GM21619 (cell line): Measurements from ENCODE around the gene EFCAB13.
A peak's percentile ranks its signal among the peaks of the same experiment; 100 is the strongest.

Experiments used
- ATAC-seq: cut with Tn5 transposase; IDR thresholded peaks from one replicate; pipeline ENCODE4 v1.9.1; 2021; ENCODE audit not compliant: unreplicated experiment

Gene EFCAB13, protein sequence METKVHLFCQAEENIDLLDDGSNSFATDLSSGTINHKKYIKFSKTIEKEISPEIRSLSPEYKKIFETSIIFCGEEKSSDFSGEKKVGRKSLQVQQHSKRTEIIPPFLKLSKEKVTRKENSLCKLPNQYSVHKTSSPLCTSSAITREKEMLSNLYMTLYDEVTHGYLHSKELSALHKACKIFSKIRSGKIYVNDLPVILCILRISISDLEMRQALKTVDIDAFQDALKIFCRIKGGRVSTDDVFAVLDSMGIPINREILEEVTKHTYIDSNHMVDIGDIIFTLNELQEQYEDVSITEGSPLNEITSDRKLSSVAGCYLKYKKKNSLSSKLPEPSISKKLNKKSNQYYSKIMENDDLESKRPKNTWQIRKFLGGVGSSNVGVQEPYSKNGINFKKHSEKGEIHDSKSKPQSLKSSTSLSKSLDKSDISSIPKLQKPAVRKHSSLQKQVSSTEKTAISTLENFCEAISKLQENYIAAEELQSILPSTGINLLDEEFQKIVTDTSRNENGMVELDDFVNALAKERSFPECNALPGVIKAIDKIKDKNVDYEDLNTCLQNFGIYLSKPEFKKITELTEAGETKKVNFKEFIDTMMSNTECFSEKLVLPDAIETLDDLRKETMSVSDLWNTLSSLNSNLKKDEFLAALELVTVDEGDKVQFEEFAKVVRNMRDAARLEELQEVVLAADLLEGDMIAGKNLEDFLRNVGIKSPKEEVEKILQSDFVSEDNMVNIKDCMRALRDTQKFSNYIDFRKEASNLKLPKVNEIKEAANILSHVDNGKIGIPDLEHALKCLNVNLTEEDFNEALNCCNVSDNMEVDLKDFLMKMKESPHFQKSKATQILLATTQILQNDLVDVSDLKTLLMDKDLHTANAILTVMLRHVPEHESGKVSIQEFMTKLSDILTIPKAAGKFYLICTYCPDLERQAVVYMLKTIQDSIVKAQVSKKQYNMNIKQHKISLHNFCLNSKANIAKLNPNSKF

DNA sequence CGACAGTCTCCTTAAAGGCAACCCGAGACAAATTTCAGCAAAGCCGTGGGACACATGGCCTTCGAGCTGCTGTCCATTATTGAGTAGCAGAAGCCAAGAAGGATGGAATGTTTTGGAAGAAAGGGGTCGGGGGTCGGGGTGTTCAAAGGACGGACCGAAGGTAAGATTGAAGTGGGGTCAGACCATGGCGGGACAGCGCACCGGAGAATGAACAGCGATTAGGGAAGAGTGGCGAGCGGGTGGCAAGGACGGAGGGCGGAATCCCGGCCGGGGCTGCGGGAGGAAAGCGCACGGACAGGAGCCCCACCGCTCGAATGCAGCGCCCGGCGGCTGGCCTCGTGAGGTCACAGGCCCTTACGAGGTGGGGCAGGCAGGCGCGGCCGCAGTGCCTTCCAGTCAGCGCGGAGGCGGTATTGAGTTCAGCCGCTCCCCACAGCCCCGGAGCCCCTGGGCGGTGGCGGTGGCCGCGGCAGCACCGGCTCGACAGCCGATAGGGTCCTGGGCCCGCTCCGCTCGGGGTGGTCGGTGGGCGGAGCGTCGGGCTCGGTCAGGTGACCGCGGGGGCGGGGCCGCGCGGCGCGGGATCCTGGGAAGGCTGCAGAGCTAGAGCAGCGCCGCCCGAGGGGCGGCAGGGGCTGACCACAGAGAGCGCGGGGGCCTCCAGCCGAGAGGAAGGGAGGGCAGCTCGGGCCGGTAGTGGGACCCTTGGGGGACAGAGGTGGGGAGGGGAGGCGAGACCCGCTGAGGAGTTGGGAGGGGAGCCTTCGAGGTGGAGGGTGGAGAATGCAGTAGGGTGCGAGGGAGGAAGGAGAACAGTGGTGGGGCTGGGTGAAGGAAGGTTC, at the start of gene EFCAB13:
Gene EFCAB13, plus strand, starts transcription at position 574 of the 842 bp plus-strand sequence. CDS start 4,399 bp downstream, outside the sequence.
- peak; percentile 80 for ATAC-seq

DNA sequence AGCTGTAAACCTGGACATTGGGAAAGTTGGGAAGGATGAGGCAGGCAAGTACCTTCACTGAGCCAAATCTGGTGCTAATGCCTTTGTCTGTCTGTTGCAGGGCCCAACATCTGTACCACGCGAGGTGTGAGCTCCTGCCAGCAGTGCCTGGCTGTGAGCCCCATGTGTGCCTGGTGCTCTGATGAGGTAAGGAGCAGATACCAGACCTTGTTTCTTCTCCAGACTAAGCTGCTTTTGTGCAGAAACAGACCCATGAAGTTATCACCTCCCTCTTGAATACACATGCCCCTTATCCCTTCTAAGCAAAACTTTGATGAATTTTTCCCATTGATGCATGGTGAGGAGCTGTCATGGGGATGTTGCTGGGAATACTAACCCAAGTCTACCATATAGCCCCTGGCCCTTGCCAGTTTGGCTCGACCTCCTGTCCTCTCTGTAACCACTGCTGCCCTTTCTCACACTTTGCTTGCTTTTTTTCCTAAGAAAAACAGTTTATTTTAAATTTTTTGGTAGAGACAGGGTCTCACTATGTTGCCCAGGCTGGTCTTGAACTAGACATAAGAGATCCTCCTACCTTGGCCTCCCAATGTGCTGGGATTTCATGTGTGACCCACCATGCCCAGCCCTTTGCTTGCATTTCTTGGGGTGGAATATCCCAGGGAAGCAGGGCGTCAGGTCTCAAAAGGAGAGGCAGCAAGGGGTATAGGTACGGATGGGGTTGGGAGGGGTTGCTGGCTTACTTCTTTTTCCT, 49.3 kb upstream of the EFCAB13 start:
- ATAC-seq = no peak

DNA sequence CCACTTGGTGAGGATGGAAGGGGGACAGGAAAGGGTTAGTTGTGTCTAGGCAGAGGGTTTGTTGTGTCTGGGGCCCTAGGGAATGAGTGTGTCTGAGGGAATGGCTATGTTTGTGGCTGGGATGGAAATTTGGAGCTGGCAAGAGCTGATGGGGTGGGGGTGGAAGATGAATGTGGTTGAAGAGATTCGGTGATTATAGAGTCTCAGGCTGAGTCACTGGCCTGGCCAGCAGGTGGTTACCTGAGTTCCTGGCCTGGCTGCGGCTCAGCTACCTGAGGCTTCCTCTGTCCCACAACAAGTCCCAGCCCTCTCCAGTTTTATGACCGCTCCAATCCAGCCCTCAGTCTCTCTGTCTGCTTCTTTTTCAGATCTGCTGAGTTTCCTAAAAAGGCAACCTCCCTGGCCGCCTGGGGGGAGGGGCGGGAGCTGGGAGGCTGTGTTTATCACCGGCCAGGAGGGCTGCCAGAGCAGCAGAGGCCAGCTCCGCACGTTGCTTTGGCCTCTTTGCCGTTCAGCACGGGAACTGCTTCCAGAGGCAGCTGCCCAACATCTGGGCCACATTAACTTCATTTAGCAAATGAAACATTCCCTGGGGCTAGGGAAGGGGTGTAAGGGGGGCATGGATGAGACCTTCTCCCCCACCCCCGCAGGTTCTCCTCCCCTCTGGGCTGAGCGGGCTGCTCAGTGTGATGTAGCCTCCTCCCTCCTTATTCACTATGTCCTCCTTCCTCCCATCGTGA, 48.3 kb upstream of the EFCAB13 start:
- ATAC-seq = no peak

DNA sequence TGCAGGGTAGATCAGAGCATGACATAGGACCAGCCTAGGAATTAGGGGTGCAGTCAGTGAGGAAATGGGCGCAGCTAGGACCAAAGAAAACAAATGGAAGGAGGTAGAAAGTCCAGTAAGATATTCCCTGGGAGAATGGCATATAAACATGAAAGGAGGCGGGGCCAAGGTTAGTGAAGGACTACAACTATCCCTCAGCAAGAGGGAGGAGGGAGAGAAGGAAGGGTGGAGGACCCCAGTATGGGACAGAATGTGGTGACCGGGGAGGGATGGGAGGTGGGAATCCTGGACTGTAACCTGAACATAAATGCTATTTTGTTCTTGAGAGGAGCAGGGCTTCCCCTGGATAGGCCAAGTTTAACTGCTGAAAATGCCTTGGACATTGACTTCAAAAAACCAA, 47.3 kb upstream of the EFCAB13 start:
- no peak for ATAC-seq

DNA sequence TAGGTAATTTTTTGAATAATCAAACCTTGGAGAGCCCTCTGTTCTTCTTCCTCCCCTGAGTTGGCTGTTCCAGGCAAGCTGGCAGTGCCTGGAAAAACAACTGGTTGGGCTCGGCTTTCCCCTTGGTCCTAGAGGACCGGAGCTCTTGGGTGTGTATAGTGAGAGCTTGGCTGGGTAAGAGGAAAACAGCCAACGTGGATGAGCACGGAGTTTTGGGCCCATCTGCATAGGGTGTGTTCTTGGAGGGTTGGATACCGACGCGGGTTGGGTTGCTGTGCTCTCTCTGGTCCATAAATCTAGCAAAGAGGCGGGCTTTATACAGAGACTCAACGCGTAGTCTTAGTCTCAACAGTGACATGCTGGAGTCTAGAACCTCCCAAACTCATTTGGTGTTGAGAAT, 46.9 kb upstream of the EFCAB13 start:
- no peak for ATAC-seq

GRCh38 chr17:47277921-47278320, 45.8 kb upstream of the EFCAB13 start:
- no peak for ATAC-seq

DNA sequence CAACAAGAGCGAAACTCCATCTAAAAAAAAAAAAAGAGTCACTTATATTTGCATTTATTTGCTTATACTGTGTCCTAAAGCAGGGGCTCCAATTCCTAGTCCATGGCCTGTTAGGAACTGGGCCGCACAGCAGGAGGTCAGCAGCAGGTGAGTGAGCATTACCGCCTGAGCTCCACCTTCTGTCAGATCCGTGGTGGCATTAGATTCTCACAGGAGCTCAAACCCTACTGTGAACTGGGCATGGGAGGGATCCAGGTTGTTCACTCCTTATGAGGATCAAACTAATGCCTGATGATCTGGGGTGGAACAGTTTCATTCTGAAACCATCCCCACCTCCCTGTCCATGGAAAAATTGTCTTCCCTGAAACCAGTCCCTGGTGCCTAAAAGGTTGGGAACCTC, 45.2 kb upstream of the EFCAB13 start:
- ATAC-seq = peak; percentile 14

DNA sequence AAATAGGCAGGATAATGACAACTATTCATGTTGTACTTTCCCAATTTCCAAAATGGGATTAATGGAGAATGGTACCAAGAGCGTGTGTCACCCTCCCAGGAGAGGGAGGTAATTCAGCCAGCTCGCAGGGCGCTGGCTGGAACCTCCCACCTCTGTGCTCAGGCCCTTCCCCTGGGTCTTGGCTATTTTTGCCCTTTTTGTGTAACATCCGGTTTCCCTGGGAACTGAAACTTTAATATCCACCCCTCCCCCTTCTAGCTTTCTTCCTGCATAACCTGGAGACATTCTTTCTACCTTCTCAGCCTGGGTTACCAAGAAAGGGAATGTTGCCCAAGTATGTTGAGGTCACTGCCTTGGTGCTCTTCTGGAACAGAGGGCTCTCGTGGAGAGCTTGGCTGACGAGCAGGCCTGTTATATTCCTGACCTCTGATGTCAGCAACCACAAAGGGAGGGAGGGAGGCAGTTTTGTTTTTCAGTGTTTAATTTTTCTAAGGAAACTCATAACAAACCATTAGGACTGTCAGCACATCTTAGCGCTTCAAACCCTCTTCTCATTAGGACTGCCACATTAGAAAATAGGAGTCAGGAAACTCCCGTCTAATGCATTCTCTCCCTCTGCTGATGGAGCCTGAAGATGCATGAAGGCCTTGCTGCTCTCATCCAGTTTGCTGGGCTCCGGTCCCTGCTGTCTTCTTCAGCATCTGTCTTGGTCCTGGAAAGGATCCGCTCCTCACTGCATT, 44.5 kb upstream of the EFCAB13 start:
- peak; percentile 74 for ATAC-seq

DNA sequence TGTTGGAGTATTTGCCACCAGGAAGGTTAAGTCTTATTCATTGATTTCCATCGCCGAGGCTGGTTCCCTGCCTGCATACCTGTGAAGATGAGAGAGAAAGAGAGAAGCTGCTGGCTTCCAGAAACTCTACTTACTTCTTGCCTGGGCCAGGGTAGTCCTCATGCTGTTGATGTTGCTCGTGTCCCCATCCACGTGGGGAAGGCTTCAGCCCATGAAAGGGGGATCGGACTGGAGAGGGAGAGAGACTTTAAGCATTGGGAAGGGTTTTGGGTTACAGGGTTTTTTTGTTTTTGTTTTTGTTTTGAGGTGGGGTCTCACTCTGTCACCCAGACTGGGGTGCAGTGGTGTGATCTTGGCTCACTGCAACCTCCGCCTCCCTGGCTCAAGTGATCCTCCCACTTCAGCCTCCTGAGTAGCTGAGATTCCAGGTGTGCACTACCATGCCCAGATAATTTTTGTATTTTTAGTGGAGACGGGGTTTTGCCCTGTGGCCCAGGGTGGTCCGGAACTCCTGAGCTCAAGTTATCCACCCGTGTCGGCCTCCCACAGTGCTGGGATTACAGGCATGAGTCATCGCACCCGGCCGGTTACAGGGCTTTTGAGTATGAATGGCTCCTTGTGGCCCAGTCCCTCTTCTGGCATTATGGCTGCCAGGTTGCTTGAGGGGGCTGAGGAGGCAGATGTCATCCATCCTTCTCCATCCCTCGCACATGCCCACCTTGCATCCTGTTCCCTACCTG, 43.5 kb upstream of the EFCAB13 start:
- ATAC-seq = no peak

DNA sequence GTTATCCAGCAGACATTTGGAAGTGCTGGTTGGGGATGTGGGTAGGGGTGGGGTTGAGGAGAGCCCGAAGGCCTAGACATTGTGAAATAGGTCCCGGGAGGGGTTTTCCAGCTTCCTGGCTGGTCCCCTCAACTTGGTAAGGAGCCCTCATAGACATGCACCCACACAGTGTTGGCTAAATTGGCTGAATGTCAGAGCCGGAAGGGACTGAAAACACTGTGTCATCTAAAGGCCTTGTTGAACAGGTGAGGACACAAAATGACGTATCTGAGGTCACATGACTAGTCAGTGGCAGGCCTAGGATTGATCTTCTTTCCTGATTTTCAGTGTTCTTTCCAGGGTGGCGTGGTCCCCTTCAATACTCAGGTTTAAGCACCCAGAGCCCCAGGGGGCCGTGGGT, 42.5 kb upstream of the EFCAB13 start:
- no peak for ATAC-seq

DNA sequence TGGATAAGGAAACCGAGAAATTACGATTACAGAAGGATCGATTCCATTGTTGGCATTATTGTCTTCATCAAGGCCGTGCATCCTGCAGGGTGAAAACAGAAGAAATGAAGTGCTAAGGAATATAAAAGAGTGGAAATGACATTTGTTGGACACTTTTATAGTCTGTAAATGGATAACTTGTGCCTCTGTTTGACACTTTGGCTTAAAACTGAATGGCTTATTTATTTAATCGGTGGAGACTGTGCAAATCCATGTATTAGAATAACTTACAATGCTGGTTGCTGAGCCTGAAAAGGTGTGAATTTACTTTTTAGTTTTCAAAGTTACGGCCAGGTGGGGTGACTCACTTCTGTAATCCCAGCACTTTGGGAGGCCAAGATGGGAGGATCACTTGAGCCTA, 38.8 kb upstream of the EFCAB13 start:
- no peak for ATAC-seq

DNA sequence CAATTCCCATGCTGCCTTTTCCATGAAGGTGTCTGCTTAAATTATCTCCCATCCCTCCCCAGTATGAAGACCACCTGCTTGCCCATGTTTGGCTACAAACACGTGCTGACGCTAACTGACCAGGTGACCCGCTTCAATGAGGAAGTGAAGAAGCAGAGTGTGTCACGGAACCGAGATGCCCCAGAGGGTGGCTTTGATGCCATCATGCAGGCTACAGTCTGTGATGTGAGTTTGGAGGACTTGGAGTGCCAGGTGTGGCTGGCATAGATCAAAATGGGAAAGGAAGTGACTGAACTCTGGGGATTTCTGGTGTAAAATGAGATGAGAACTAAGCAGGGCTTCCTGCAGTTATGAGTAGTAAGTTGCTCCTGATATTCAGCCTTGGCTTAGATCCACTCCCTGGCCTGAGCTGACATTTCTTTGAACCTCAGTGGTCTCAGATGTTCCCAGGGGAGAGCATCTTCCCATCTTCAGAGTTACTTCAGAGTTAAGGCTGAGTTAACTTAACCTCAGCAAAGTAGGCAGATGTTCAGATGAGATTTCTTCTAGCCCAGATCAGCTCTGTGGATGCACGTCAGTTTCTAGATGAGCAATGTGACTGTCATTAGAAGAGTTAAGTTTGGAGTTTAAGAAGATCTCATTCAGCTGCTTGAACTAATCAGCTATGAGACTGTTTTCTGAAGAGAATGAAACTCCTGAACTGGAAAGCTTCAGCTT, 37.4 kb upstream of the EFCAB13 start:
- peak; percentile 72 for ATAC-seq

DNA sequence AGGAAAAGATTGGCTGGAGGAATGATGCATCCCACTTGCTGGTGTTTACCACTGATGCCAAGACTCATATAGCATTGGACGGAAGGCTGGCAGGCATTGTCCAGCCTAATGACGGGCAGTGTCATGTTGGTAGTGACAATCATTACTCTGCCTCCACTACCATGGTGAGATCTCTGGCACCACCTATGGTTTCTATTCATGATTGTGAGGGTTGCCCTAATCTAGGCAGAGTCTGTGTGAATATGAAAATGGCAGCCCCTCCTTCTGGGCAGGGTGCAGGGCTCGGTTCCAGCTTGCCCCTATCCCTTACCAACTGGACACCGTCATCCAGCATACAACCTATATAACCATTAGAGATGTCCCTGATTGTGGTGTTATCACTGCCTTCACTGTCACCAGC, 36.7 kb upstream of the EFCAB13 start:
- no peak for ATAC-seq

DNA sequence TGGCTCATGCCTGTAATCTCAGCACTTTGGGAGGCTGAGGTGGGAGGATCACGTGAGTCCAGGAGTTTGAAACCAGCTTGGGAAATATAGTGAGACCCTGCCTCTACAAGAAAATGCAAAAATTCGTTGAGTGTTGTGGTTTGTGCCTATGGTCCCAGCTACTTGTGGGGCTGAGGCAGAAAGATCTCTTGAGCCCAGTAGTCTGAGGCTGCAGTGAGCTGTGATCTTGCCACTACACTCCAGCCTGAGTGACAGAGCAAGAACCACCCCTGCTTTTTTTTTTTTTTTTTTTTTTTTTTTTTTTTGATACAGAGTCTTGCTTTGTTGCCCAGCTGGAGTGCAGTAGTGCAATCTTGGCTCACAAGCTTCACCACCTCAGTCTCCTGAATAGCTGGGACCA, 36.1 kb upstream of the EFCAB13 start:
- no peak for ATAC-seq

GRCh38 chr17:47288531-47289116, 35.1 kb upstream of the EFCAB13 start:
- ATAC-seq = no peak

DNA sequence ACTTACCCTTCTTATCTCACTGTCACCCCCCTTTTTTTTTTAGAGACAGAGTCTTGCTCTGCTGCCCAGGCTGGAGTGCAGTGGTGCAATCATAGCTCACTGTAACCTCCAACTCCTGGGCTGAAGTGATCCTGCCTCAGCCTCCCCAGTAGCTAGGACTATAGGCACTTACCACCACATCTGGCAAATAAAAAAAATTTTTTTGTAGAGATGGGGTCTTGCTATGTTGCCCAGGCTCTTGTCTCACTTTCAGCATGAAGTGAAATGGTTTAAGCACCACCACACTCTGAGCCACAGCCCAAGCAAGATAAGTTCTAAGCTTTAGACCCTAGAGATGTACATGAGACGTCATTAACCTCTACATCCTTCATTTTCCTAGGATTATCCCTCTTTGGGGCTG, 34.5 kb upstream of the EFCAB13 start:
- ATAC-seq = no peak

- ATAC-seq = no peak
Observed at GRCh38 chr17:47290870-47291241, 32.9 kb upstream of the EFCAB13 start.
